Activated CD4-positive, CD25-positive, alpha-beta regulatory T cell treated with anti-CD3 and anti-CD28 coated beads, Interleukin-2, amount 50 U/mL, for 72 hours (primary cell): ENCODE measurements around the gene ACTRT2.

ENCODE experiments used
- DNase-seq: peaks from one replicate; pipeline ENCODE4 v3.0.0; 2021

ACTRT2 gene

DNA sequence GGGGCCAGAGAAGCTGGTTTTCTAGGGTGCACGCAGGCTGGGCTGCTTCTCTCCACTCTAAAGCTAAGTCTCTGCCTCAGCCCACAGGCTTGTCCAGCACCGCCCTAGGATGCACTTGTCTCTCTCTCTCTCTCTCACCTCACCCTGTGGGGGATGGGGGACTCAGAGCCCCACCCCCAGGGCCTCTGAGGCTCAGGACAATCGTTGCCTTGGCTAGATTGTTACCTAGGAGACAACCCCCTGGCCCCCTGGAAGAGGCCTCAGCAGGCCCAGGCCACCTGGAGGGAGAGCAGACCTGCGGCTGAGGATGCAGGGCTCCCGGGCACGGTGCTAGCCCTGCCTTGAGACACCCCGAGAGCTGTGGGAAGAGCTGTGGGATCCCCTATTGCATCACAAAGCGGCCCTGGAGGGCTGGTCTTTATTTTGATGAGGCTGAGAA lies at the start of gene ACTRT2:
Gene ACTRT2, plus strand, starts transcription at position 235 of the 439 bp plus-strand sequence. CDS start 220 bp downstream, outside the sequence.
- no peak for DNase-seq

DNA sequence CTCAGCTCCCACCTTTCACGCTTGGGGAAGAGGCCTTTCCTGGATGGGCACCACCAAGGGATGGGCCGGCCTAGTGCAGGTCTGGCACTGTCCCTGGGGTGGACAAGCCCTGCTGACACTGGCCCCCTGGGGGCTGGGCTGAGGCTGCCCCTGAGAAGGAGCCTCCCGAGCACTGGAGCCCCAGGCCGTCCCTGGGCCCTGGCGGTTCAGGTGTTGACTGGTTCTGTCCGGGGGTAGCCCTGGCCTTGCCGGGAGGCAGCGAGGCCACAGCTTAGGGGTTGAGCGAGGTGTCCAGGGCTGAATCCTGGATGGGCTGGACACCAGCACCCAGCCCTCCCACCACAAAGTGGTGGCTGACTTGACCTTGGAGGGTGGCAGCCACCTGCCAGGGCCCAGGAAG lies 49.7 kb upstream of the ACTRT2 start:
- DNase-seq = no peak

DNA sequence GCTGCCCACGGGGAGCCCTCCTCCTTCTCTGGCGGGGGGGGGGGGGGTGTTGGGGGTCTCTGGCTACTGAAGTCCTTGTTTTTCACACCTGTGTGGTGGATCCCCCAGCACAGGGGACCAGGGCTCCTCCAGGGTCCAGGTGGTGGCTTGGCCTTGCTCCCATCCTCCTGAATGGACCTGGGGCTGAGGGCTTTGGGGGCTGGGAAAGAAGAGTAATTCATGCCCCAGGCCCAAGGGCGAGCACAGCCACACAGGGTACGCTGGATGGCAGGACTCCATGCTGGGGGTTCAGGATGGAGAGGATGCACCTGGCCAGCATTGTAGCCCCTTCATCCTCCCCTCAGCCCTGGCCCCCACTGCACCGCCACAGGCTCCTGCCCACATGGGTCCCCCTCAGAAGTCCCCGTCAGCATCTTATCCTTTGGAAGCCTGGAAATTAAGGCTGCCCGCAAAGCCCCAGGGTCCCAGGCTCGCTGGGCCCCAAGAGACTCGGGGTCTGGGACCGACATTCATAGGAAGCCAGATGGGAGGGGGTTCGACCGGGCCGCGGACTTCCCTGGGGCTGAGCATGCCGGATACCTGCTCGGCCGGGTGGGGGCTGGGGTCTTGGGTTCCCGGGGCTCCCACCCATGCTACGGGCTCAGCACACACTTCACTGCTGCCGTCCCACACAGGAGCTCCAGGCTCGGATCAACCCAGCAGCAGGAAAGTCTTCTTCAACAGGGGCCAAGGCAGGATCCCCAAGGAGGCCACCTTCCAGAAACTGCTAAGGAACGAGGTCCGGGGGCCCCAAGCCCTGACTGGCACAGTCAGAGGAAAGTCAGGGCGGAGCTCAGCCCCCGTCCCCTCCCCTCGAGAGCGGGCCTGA lies 49.0 kb upstream of the ACTRT2 start:
- no peak for DNase-seq

DNA sequence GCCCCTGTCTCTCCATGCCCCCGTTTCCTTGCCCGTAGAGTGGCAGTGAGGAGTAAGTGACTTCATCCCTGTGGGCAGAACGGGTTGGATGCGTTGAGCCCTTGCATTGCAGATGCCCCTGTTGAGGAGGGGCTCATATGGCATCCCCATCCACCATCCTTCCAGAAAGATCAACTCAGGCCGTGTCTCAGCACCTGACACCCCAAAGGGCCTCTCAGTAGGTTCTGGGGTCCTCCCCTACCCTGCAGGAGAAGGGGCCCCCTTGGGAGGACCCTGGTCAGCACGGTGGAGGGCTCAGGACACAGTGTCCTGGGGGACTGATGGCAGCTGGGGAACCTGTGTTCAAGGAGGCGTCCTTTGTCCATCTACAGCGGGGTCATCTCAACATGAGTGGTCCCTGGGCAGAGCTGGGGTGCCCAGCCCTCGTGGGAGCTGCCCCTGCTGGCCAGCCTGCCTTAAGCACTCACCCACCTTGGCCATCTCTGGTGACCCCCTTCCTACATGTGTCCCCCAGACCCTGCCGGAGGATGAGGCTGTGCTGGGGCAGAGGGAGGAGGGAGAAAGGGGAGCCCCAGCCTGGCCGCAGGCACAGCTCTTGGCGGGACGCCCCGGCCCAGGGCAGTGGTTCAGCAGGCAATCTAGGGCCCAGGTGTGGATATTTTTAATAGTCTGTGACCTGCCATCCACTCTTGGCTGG lies 48.2 kb upstream of the ACTRT2 start:
- DNase-seq = no peak

DNA sequence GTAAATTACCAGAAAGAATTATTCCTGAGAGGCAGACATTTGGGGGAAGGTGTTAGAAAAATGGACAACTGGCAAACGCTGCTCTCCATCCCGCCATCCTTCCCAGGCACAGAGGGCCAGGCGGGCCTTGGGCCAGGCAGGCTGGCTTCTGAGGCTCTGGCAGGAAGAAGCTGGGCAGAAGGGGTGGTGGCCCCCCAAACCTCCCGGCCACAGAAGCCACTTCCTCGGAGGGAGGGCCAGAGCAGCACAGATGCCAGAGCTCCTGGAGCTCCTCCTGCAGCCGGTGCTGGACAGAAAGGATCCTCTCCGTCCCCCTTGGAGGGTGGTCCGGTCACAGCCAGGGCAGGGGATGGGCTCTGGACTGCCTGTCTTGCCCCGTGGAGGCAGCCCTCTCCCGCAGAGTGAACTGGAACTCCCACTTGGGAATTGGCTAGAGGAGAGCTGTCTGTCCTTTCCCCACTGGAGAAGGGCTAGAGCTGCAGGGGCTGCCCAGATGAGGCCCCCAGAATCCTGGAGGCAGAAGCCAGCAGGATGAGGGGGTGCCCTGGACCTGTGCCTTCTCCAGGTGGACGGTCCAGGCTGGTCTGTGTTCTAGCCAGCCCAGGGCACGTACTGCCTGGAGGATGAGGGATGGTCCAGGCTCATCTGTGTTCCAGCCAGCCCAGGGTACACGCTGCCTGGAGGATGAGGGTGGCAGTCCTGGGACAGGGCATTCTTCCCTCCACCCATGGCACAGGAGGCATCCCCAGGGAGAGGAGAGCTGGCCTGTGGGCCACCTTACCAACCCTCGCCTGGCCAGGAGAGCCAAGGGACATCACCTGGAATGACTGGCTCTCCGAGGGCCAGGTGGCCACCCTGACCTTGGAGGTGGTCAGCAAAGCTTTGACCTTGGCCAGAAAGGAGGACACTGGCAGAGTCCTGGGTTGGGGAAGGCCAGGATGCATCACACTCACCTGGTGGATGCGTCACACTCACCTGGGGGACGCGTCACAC lies 47.4 kb upstream of the ACTRT2 start:
- DNase-seq = no peak

DNA sequence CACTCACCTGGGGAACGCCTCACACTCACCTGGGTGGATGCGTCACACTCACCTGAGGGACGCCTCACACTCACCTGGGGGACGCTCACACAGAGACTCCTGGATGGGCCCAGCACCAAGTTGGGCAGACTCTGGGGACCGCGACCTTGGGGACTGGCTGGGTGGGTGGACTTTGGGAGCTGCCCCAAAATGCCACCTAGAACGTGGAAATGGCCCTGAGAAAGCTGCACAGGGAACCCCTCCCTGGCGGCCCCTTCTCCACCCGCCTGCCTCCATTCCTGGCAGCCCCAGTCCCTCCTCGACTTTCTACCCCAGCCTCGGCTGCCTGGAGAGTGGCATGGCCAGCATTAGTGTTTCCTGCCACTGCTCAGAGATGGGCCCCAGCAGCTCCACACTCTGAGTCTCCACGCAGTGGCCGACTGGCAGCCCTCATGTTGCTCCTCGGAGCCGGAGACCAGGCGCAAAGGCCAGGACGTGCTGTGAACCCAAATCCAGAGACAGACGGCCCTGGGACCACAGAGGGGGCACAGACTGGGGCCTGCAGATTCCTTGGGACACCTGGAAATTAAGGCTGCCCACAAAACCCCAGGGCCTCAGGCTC lies 46.5 kb upstream of the ACTRT2 start:
- DNase-seq = no peak

DNA sequence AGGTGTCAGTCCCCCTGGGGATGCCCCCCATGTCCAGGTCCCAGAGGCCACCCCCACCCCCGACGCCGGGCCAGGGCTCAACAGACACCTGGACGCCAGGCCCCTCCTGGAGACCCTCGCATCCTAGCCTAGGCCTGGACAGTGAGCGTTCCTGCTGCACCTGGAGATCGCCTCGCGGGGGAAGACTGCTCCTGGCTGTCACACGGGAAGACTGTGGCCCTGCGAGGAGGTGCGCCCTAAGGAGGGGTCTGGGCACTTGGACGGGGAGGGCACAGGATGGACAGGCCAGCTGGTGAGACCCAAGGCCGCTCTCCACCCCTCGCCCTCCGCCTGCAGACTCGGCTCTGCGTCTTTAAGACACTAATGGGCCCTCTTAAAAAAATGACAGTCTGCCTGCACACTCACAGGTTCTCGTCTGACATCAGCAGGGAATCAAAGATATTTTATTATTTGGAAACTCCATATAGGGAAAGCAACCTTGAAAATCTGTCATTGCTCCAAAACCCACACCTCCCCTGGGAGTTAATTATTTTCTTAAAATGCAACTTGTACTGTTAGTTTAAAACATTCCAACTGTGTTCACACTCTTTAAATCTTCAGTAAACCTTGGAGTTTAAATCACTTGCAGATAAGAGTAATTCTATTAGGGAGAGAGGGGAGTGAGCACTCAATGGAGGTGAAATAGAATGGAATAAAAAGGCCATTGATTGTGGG lies 45.6 kb upstream of the ACTRT2 start:
- no peak for DNase-seq

DNA sequence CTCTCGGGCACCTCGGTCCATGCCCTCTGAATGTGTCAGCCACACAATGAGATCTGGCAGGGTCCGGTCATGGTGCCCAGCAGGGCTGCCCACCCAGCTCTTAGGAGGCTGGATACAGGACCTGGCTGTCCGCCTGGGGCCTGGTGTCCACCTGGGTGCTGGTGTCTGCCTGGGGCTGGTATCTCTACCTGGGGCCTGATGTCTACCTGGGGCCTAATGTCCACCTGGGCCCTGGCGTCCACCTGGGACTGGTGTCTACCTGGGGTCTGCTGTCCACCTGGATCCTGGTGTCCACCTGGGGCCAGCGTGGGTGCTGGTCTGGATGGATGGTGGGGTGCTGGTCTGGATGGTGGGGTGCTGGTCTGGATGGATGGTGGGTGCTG lies 45.1 kb upstream of the ACTRT2 start:
- DNase-seq = no peak

DNA sequence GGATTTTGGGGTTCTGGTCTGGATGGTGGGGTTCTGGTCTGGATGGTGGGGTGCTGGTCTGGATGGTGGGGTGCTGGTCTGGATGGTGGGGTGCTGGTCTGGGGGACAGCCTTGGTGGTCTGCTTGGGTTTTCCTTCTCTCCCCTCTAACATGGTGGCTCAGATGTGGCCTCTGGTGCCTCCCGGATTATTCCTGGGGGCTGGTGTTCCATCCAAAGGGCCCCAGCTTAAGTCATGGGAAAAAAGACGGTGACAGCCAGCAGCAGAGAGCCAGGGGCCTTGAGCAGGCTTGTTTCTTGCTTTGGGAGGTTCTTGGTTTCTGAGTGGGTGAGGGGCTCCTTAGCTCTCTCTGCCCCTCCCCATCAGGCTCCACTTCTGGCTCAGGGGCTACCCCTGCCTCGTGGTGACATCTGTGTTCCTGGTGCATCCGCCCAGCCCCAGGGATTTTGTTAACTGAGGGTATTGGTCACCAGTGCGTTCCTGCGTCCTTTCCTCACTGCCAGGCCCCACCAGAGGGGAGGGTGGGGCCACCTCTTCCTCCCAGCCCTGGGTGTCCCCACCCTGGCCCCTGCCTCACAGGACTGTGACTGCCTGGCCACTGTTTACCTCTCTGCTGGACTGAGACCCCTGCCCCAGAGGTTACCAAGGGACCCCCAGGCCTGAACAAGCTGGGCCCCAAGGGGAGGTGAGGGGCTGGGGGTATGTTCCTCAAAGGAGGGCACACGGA lies 43.2 kb upstream of the ACTRT2 start:
- no peak for DNase-seq

DNA sequence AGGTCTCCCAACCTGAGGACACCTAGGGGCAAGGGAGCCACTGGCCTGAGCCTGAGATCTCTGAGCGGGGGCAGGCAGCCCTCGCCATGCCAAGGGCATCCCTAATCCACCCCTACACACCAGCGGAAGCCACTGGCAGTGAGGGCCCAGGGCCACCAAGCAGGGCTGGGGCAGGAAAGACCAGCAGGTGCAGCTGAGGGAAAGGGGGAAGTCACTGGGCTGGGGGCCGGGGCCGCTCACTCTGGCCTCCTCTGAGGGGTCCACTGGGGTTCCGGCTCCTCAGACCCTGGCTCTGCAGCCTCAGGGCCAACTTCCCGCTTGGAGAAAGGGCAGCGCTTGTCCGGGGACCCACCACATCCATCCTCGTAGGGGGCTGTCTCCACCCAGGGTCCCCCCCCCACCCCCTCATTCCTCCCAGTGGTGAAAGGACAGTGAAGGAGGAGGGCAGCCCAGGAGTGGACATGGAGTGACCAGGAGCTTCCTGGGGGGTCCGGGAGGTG lies 42.5 kb upstream of the ACTRT2 start:
- no peak for DNase-seq

DNA sequence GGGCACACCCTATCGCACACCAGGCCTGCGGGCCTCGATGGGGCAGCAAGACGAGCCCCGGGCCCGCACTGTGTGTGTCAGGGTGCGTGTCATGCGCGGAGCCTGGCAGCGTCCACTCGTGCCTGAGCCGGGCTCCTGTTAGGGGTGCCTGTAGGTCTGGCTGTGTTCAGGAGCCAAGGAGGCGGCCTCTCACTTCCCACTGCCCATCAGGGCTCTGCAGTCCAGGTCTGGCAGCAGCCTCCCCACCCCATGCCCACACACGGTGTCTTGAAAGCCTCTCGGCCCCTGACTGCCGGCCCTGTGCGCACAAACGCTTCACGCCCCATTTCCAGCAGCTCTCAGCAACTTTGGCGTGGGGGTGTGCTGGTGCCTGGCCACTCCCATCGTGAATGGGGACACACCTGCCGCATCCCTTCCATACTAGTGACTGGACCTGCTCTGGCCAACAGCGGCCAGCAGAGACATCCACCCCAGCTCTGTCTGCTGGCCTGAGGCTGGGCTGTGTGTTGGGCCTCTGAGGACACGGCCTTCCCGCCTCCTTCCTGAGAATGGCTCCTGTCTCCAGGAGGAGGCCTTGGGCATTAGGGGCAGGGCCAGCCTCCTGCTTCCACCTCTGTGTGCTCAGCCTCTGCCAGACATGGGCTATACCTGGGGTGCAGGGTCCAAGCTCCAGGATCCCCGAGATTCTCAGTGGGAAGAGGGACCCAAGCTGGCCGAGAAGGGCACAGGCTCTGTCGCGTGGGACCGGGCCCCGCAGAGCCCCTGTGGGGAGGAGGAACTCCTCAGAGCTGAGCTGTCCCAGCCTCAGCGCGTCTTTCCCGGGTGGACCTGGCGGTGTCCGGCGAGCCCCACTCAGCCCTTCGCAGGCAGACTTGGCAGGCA lies 41.8 kb upstream of the ACTRT2 start:
- DNase-seq = no peak

DNA sequence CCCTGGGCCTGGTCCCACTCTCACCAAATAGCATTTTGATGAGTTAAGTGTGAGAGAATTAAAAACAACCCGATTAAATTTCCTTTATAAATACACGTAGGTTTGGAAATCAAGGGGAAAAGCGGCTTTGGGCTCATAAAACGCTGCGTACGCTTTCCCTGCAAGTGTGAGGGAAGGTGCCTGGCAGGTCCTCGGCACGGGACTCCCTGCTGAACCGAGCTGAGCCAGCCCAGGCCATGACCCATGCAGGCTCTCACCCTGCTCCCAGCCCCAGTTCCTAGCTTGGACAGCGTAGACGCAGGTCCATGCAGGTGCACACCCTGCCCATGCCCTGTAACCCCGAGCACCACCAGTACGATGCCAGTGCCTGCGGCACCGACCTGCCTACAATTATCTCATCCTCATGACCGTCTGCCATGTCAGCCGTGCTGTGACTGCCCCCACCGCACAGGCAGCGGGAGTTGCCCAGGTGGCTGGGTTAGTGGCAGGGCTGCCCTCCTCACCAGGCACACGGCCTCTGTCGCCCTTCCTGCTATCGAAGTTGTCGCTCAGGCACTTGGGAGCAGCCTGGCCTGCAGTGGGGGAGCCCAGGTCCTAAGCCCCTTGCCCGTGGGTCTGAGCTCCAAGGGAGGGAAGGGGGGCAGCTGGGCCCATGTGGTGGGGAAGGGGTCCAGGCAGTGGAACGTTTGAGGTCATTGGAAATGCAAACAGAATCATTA lies 41.0 kb upstream of the ACTRT2 start:
- DNase-seq = no peak

DNA sequence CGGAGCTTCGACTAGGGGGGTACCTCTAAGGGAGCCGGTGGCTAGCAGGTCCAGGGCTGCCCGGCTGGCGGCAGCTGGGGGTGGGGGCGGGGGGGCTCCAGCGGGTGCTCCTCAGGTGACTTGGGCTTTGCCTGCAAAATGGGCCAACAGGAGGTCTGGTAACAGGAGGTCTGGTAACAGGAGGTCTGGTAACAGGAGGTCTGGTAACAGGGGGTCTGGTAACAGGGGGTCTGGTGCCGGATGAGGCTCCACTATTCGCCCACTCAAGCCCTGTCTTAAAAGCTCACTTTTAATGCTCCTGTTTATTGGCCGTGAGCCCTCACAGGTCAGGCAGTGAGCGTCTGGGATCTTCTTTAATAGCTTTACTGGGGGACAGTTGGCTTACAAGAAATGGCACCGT lies 40.4 kb upstream of the ACTRT2 start:
- no peak for DNase-seq

DNA sequence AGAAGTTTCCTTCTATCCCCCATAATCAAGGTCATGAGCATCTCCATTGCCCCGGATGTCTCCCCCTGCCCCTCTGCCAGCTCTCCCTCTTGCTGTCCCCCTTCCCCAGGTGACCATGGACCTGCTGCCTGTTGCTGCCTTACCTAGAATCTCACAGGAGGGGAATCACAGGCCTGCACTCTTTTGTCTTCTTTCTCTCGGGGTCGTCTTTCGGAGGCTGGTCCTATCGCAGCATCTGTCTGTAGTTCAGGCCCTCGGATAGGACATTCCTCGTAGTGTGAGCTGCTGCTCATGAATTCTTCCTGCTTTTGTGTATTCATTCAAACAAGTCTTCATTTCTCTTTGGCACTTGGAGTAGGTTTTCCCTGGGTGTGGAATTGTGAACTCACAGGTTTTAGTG lies 39.9 kb upstream of the ACTRT2 start:
- no peak for DNase-seq

DNA sequence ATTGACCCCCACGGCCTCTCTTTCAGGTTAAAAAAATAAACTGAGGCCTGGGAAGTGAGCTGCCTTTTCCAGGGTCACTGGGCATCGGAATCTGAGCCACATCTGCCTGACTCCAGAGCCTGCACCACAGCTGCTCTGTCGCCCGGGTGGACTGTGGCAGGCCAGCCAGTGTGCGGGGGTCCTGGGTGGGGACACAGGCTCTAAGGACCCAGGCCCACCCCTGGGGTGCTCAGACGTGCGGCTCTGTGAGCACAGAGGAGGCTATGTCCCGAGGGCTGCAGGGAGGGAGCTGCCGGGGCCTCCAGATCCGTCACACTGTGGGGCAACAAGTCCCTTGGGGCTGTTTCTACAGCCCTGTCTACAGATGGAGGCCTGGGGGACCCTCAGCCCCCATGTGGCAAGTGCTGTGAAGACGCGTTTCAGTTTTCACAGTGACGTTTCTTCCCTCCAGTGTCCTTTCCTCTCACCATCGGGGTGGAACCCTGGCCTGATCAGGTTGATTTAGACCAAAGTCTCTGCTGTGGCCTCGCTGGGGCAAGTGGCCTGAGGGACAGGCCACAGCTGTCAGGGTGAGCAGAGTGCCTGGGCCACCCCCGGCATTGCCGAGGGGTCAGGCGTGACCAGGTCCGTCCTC lies 39.2 kb upstream of the ACTRT2 start:
- DNase-seq = no peak

DNA sequence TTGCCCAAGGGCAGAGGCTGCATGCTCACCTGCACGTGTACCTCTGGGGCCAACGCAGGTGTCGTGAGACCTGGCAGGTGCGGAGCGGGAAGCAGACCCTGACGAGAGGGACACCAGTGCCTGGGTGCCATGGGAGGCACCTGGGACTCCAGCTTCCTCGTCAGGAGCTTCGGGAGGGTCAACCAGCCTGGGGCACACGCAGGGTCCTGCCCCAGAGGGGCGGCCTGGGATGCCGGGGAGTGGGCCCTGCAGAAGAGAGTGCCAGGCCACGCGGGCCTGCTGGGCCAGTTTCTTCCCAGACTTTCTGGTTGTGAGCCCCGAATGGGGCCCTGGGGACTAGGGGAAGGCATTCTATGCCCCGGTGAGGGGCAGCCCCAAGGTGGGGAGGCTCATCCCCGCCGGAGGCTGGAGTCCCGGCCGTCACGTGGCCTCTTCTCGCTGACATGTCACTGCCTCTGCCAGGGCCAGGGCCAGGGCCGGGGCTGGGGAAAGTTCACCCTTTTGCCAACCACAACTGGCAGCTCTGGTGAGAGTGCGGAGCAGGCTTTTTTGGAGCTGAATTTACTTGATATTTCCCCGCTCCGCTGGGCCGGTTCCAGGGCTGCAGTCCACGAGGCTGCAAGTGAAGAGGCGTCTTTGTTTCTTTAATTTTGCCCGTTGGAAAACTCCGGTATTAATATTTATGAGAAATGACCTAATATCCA lies 38.5 kb upstream of the ACTRT2 start:
- DNase-seq = no peak

DNA sequence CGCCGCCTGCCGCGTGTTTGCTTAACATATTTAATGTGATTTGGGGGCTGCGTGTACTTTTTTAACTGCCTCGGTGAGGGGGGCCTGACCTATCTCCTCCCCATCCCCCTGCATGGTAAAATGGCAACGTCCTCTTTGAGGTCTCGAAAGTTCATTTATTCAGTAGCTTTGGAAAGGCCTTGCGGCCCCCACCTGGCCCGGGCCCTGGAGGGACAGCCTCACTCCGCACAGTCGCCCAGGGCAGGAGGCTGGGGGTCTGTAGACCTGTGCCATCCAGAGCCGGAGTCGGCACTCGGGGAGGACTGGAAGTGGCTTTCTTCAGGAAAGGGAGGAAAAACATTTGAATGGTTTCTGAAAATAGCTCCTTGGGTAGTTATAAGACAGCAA lies 38.0 kb upstream of the ACTRT2 start:
- no peak for DNase-seq

DNA sequence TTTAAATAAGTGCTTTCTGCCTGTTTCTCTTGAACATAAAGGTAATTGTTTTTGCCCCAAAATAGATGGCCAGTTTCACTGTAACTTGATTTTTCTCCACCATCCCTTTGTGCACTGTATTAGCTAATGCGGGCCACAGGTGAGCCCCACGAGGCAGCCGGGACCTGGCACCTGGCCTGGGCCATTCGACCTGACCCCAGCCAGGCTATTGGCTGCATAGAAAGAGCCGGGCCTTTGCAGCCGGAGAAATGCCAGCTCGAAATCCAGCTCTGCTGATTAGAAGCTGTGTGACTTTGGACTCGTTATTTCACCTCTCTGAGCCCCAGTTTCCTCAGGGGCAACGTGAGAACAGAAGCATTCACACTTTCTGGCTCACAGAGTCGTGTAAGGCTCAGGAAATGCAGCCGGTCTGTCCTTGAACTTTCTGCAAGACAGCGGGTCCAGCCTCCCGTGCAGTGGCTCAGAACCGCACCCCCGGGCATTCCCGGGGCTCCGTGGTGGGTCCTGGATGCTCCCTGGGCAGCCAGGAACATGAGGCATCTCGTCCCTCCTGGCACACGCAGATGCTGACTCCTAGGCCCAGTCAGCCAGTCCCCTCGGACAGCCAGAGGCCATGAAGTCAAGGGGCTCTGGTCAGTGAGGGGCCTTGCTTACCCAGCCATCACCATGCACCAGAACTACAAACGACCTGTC lies 37.4 kb upstream of the ACTRT2 start:
- DNase-seq = no peak
